ENCODE measurements around the gene ZSWIM4. TPM values are rescaled to one million over a fixed set of nuclear protein-coding genes. Genes with fewer than 3 reads are reported as not detected.

The ZSWIM4 gene
- total RNA-seq, 1 experiment from 2014 or later, result 8.7 TPM

DNA sequence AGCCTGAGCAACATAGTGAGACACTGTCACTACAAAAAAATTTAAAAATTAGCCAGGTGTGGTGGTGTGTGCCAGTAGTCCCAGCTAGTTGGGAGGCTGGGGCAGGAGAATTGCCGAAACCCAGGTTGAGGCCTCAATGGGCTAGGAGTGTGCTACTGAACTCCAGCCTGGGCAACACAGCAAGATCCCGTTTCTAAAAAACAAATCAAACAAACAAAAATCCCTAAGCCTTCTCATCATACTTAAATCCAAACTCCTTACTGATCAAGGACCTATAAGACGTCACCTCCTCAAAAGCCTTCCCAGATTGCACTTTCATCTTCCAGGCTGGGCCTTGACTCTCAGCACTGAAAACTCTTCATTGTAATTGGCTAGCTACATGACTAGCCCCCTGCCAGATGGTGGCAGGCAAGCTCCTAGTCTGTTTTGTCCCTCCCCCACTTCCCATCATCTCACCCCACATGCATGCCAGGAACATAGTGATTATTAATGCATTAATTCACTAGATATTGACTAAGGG is 64.2 kb downstream of the ZSWIM4 start:
- H3K4me1 ChIP-seq (ENCODE audit: control insufficient read depth, insufficient read depth, low read length), result peaks cover 14% of the 10 kb centered on the region
- CTCF ChIA-PET, result interaction anchor here (0.6 kb wide), 1 partner anchor 75 kb away, joined by 4 read pairs; no protein-coding TSS in a partner anchor
- no peaks in the 10 kb centered on the region for H3K27me3 ChIP-seq (ENCODE audit: control insufficient read depth, insufficient read depth, low read length)
- no TSS peak for BruUV-seq (replicated peaks)
- DNase-seq (ENCODE audit: low read depth, low spot score) (no peak), ATAC-seq (no peak)
- TF ChIP-seq POLR2AphosphoS5 (IDR thresholded peaks at IDR 0.05; ENCODE audit: low read depth, low read length) (no peak), SIN3A (IDR thresholded peaks at IDR 0.05; ENCODE audit: borderline replicate concordance, insufficient read depth, low read depth, low read length) (no peak), TCF7L2 (IDR thresholded peaks at IDR 0.05; ENCODE audit: low read depth, low read length) (no peak)
- TF ChIP-seq, protein P1, sequence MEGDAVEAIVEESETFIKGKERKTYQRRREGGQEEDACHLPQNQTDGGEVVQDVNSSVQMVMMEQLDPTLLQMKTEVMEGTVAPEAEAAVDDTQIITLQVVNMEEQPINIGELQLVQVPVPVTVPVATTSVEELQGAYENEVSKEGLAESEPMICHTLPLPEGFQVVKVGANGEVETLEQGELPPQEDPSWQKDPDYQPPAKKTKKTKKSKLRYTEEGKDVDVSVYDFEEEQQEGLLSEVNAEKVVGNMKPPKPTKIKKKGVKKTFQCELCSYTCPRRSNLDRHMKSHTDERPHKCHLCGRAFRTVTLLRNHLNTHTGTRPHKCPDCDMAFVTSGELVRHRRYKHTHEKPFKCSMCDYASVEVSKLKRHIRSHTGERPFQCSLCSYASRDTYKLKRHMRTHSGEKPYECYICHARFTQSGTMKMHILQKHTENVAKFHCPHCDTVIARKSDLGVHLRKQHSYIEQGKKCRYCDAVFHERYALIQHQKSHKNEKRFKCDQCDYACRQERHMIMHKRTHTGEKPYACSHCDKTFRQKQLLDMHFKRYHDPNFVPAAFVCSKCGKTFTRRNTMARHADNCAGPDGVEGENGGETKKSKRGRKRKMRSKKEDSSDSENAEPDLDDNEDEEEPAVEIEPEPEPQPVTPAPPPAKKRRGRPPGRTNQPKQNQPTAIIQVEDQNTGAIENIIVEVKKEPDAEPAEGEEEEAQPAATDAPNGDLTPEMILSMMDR (IDR thresholded peaks at IDR 0.05), result no peak
- TF ChIP-seq, protein P2, sequence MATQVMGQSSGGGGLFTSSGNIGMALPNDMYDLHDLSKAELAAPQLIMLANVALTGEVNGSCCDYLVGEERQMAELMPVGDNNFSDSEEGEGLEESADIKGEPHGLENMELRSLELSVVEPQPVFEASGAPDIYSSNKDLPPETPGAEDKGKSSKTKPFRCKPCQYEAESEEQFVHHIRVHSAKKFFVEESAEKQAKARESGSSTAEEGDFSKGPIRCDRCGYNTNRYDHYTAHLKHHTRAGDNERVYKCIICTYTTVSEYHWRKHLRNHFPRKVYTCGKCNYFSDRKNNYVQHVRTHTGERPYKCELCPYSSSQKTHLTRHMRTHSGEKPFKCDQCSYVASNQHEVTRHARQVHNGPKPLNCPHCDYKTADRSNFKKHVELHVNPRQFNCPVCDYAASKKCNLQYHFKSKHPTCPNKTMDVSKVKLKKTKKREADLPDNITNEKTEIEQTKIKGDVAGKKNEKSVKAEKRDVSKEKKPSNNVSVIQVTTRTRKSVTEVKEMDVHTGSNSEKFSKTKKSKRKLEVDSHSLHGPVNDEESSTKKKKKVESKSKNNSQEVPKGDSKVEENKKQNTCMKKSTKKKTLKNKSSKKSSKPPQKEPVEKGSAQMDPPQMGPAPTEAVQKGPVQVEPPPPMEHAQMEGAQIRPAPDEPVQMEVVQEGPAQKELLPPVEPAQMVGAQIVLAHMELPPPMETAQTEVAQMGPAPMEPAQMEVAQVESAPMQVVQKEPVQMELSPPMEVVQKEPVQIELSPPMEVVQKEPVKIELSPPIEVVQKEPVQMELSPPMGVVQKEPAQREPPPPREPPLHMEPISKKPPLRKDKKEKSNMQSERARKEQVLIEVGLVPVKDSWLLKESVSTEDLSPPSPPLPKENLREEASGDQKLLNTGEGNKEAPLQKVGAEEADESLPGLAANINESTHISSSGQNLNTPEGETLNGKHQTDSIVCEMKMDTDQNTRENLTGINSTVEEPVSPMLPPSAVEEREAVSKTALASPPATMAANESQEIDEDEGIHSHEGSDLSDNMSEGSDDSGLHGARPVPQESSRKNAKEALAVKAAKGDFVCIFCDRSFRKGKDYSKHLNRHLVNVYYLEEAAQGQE (IDR thresholded peaks at IDR 0.05; ENCODE audit: insufficient read depth in 1 of 2, low read depth in 2 of 2, low read length in 1 of 2), result no peak
- POLR2A ChIA-PET, result interaction anchor here (1.1 kb wide), 1 partner anchor 23 kb away, joined by 6 read pairs; no protein-coding TSS in a partner anchor
- intact Hi-C loops (cut with micrococcal nuclease; ENCODE audit: unreplicated experiment) (no loop called here), in situ Hi-C loops (cut with HindIII; ENCODE audit: low pct_unique_long_range_greater_than_20kb, low sequenced_read_pairs) (no loop called here)
- no peaks in the 10 kb centered on the region for H3K9me3 ChIP-seq (ENCODE audit: control insufficient read depth, insufficient read depth, low read depth, low read length)
- no peaks in the 10 kb centered on the region for H3K36me3 ChIP-seq (ENCODE audit: control insufficient read depth, insufficient read depth, low read length)
- no peak overlapping the region for H3K4me3 ChIP-seq (ENCODE audit: low read depth in 2 of 2, low read length in 2 of 2)
- H3K27ac ChIP-seq (ENCODE audit: low read length), result peak overlapping the region; percentile 50; the same call in 1 of the 2 replicates

DNA sequence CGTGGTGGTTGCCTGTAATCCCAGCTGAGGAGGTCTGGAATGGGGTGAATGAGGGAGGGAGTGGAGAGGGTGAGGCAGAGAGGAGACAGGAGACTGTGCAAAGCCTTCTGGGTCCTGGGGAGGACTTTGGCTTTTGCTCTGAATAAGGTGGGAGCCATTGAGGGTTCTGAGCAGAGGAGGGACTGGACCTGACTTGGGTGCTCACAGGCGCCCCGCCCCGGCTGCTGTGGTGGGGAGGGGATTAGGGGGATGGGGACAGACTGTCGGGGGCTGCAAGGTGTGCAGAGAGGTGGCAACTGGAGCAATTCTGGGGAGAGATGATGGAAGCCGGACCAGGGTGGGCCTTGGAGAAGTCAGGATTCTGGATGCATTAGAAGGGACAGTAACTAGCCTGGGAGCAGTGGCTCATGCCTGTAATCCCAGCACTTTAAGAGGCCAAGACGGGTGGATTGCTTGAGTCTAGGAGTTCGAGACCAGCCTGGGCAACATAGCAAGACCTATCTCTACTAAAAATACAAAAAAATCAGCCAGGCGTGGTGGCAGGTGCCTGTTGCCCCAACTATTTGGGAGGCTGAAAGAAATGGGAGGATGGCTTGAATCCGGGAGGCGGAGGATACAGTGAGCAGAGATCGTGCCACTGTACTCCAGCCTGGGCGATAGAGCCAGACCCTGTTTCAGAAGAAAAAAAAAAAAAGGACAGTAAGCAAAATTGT is 65.6 kb downstream of the ZSWIM4 start:
- no peak overlapping the region for H3K4me3 ChIP-seq (ENCODE audit: low read depth in 2 of 2, low read length in 2 of 2)
- no peaks in the 10 kb centered on the region for H3K36me3 ChIP-seq (ENCODE audit: control insufficient read depth, insufficient read depth, low read length)
- DNase-seq (ENCODE audit: low read depth, low spot score), result no peak
- peaks cover 14% of the 10 kb centered on the region for H3K4me1 ChIP-seq (ENCODE audit: control insufficient read depth, insufficient read depth, low read length)
- in situ Hi-C loops (cut with HindIII; ENCODE audit: low pct_unique_long_range_greater_than_20kb, low sequenced_read_pairs) (no loop called here), intact Hi-C loops (cut with micrococcal nuclease; ENCODE audit: unreplicated experiment) (loop anchor here (2.0 to 5.0 kb wide), 2 partner anchors 28 to 74 kb away; no protein-coding TSS in a partner anchor)
- H3K9me3 ChIP-seq (ENCODE audit: control insufficient read depth, insufficient read depth, low read depth, low read length), result no peaks in the 10 kb centered on the region
- H3K27me3 ChIP-seq (ENCODE audit: control insufficient read depth, insufficient read depth, low read length), result no peaks in the 10 kb centered on the region
- ChIA-PET CTCF (interaction anchor here (0.7 kb wide), 1 partner anchor 167 kb away, joined by 13 read pairs; the partner anchor contains the start of gene RLN3), POLR2A (interaction anchor here (0.5 to 1.1 kb wide), 6 partner anchors 15 to 130 kb away, joined by 3 to 9 read pairs (median 6); no protein-coding TSS in a partner anchor)
- no peak for TF ChIP-seq SIN3A (IDR thresholded peaks at IDR 0.05; ENCODE audit: borderline replicate concordance, insufficient read depth, low read depth, low read length)
- TF ChIP-seq, protein P1 (IDR thresholded peaks at IDR 0.05), result no peak
- no peak for TF ChIP-seq POLR2AphosphoS5 (IDR thresholded peaks at IDR 0.05; ENCODE audit: low read depth, low read length)
- TF ChIP-seq TCF7L2 (IDR thresholded peaks at IDR 0.05; ENCODE audit: low read depth, low read length), result no peak
- TF ChIP-seq, protein P2 (IDR thresholded peaks at IDR 0.05; ENCODE audit: insufficient read depth in 1 of 2, low read depth in 2 of 2, low read length in 1 of 2), result no peak
- no peak for ATAC-seq
- H3K27ac ChIP-seq (ENCODE audit: low read length), result peak overlapping the region; percentile 91
- no TSS peak for BruUV-seq (replicated peaks)

All from Panc1 (cell line).